GM23338 (cell line): ENCODE data around the gene SLC8A1. TPM values are rescaled to one million over a fixed set of nuclear protein-coding genes. Genes with fewer than 3 reads are reported as not detected.

Experiments
- ATAC-seq: fragments of 200-7000 bp; cut with Tn5 transposase; 3 replicates; pipeline ENCODE4 v1.9.1; 2020
- DNase-seq: peaks from one replicate; pipeline ENCODE4 v3.0.0-alpha.2; 2015; ENCODE audit warnings: low spot score
- H2AFZ ChIP-seq: fragments of 200-600 bp; sonication (generic); 2 replicates; pipeline ENCODE4 v1.8.0; 2016; ENCODE audit warnings: antibody characterized with exemption, mild to moderate bottlenecking, moderate library complexity
- H3F3A ChIP-seq: fragments of 200-600 bp; sonication (generic); replicated peaks from 2 replicates; pipeline ENCODE4 v1.8.0; 2017; ENCODE audit warnings: antibody characterized with exemption, mixed run types, low read depth
- H3K27ac ChIP-seq: fragments of 200-600 bp; sonication (generic); 2 replicates; pipeline ENCODE4 v1.6.1; 2016; ENCODE audit warnings: low read depth
- H3K27me3 ChIP-seq: fragments of 200-600 bp; sonication (generic); 2 replicates; pipeline ENCODE4 v1.8.0; 2016; ENCODE audit warnings: mild to moderate bottlenecking, mixed run types, moderate library complexity; ENCODE audit not compliant: insufficient read depth
- H3K36me3 ChIP-seq: fragments of 200-600 bp; sonication (generic); 2 replicates; pipeline ENCODE4 v1.8.0; 2016; ENCODE audit warnings: mild to moderate bottlenecking; ENCODE audit not compliant: insufficient read depth
- H3K4me1 ChIP-seq: fragments of 200-600 bp; sonication (generic); 2 replicates; pipeline ENCODE4 v1.8.0; 2016; ENCODE audit warnings: mild to moderate bottlenecking, moderate library complexity; ENCODE audit not compliant: insufficient read depth
- H3K4me2 ChIP-seq: fragments of 200-600 bp; sonication (generic); 2 replicates; pipeline ENCODE4 v1.7.1; 2017; ENCODE audit warnings: mixed run types
- H3K4me3 ChIP-seq: fragments of 200-600 bp; sonication (generic); 2 replicates; pipeline ENCODE4 v1.6.1; 2016; ENCODE audit warnings: mixed run types
- H3K79me2 ChIP-seq: fragments of 200-600 bp; sonication (generic); replicated peaks from 2 replicates; pipeline ENCODE4 v1.8.0; 2017; ENCODE audit warnings: mild to moderate bottlenecking; ENCODE audit not compliant: insufficient read depth
- H3K9me2 ChIP-seq: fragments of 200-600 bp; sonication (generic); 2 replicates; pipeline ENCODE4 v1.8.0; 2017; ENCODE audit not compliant: insufficient read depth
- H4K20me1 ChIP-seq: fragments of 200-600 bp; sonication (generic); replicated peaks from 2 replicates; pipeline ENCODE4 v1.8.0; 2017; ENCODE audit warnings: mild to moderate bottlenecking; ENCODE audit not compliant: insufficient read depth
- H3K27ac Mint-ChIP-seq: 2 replicates; pipeline ENCODE4 v1.8.0; 2020; ENCODE audit warnings: inconsistent platforms, mild to moderate bottlenecking, moderate library complexity, mixed read lengths
- H3K27me3 Mint-ChIP-seq: 3 replicates; pipeline ENCODE4 v1.8.0; 2022; ENCODE audit warnings: low read depth, mild to moderate bottlenecking, moderate library complexity, mixed read lengths, inconsistent platforms; ENCODE audit not compliant: insufficient read depth, poor library complexity
- H3K36me3 Mint-ChIP-seq: 3 replicates; pipeline ENCODE4 v1.8.0; 2021; ENCODE audit warnings: low read depth, mild to moderate bottlenecking, inconsistent platforms, moderate library complexity, mixed read lengths
- H3K4me1 Mint-ChIP-seq: 3 replicates; pipeline ENCODE4 v1.8.0; 2020; ENCODE audit warnings: mild to moderate bottlenecking, inconsistent platforms, mixed read lengths
- H3K4me3 Mint-ChIP-seq: 3 replicates; pipeline ENCODE4 v1.8.0; 2021; ENCODE audit warnings: moderate library complexity, mild to moderate bottlenecking, inconsistent platforms, mixed read lengths
- H3K9me3 Mint-ChIP-seq: 3 replicates; pipeline ENCODE4 v1.8.0; 2020; ENCODE audit warnings: moderate library complexity, mild to moderate bottlenecking, inconsistent platforms, mixed read lengths
- CREB1 ChIP-seq: fragments of 250-450 bp; sonication (Bioruptor Pico); IDR thresholded peaks from 2 replicates; pipeline ENCODE4 v1.5.0; 2020; ENCODE audit warnings: low read depth, mild to moderate bottlenecking, moderate library complexity
- CTCF ChIP-seq, 2 experiments: fragments of 200-600 bp in 1 of 2; sonication (generic) in 1 of 2; conservative IDR thresholded peaks; 2 replicates each; pipeline versions ENCODE4 v1.5.1 to v1.6.1; 2016 to 2017; ENCODE audit warnings: antibody characterized with exemption in 2 of 2, low read depth in 2 of 2, mild to moderate bottlenecking in 2 of 2, moderate library complexity in 1 of 2
- ETS1 ChIP-seq: IDR thresholded peaks from 2 replicates; pipeline ENCODE4 v1.6.1; 2016; ENCODE audit warnings: antibody characterized with exemption
- EZH2 ChIP-seq: fragments of 200-600 bp; sonication (generic); IDR thresholded peaks from one replicate; pipeline ENCODE4 v1.8.0; 2017; ENCODE audit warnings: antibody characterized with exemption, mild to moderate bottlenecking, low read depth; ENCODE audit not compliant: unreplicated experiment
- EZH2phosphoT487 ChIP-seq: fragments of 200-600 bp; sonication (generic); IDR thresholded peaks from one replicate; pipeline ENCODE4 v1.8.1; 2018; ENCODE audit warnings: antibody characterized with exemption; ENCODE audit not compliant: unreplicated experiment
- JUNB ChIP-seq: IDR thresholded peaks from one replicate; pipeline ENCODE4 v1.6.1; 2016; ENCODE audit warnings: antibody characterized with exemption; ENCODE audit not compliant: unreplicated experiment
- POLR2AphosphoS5 ChIP-seq: IDR thresholded peaks from 2 replicates; pipeline ENCODE4 v1.6.1; 2016; ENCODE audit warnings: antibody characterized with exemption, low read depth
- REST ChIP-seq: IDR thresholded peaks from one replicate; pipeline ENCODE4 v1.6.1; 2018; ENCODE audit warnings: antibody characterized with exemption; ENCODE audit not compliant: unreplicated experiment
- ZNF114 ChIP-seq: fragments of 250-450 bp; sonication (Bioruptor Pico); IDR thresholded peaks from 2 replicates; pipeline ENCODE4 v1.5.0; 2020; ENCODE audit warnings: mild to moderate bottlenecking, moderate library complexity
- ZNF331 ChIP-seq: fragments of 250-450 bp; sonication (Bioruptor Pico); IDR thresholded peaks from 2 replicates; pipeline ENCODE4 v1.5.0; 2020; ENCODE audit warnings: low read depth, mild to moderate bottlenecking, moderate library complexity
- polyA plus RNA-seq: library from polyadenylated mRNA; unstranded; fragments of >200 nt; fragmentation: Nextera tagmentation; extraction: Ambion mirVana; gene quantifications from 2 replicates; pipeline ENCODE4 v1.2.1, GENCODE V29; 2016
- total RNA-seq: library from RNA; depleted of rRNA; stranded (reverse); fragments of >200 nt; shearing (Covaris generic); gene quantifications from 2 replicates; pipeline ENCODE4 v1.2.3, GENCODE V29; 2014
- TF ChIP-seq, protein P1 (sequence below): fragments of 250-450 bp; sonication (Bioruptor Pico); IDR thresholded peaks from 2 replicates; pipeline ENCODE4 v1.5.0; 2020; ENCODE audit warnings: mild to moderate bottlenecking, moderate library complexity

The SLC8A1 gene
- total and polyA plus RNA-seq, 2 experiments from 2014 or later = 2.5 to 3.3 TPM

DNA sequence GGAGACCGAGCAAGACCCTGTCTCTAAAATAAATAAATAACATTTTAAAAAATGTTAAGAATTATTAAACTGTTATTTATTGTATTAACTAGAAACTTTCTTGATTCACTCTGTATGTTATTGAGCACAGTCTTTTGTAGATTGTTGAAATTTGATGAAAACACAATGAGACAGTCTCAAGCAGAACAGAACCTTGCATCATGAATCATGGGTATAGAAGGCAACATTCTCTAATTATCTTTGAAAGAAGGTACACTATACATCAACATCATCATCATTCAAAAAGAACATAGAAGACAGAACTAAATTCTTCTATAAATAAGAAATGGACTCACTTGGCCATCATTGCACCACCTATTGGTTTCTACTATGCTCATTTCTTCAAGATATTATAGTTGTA, 67.7 kb downstream of the SLC8A1 start:
- no peaks in the 10 kb centered on the region; the same call in 1 of the 2 replicates for H3K9me2 ChIP-seq
- no peak overlapping the region for H2AFZ ChIP-seq
- no peak overlapping the region for H3K4me2 ChIP-seq
- Mint-ChIP-seq H3K27ac (no peak overlapping the region), H3K36me3 (peaks cover 8% of the 10 kb centered on the region), H3K4me3 (no peak overlapping the region), H3K27me3 (peaks cover 3% of the 10 kb centered on the region), H3K9me3 (peaks cover 11% of the 10 kb centered on the region; the same call in 2 of the 3 replicates), H3K4me1 (no peaks in the 10 kb centered on the region)
- 0 out of 2 replicates have a peak, but pooled peaks cover 5% of the 10 kb centered on the region for H3K36me3 ChIP-seq
- no peaks in the 10 kb centered on the region for H3K4me1 ChIP-seq
- H3K27me3 ChIP-seq = no peaks in the 10 kb centered on the region
- no peak overlapping the region for H3K4me3 ChIP-seq
- H3F3A ChIP-seq = no peaks in the 10 kb centered on the region
- DNase-seq (no peak), ATAC-seq (no peak)
- no peaks in the 10 kb centered on the region for H4K20me1 ChIP-seq
- TF ChIP-seq EZH2phosphoT487 (no peak), POLR2AphosphoS5 (no peak), ETS1 (no peak), EZH2 (no peak), CTCF (conservative IDR thresholded peaks at IDR 0.05; ENCODE audit: low read depth in 2 of 2) (no peak), JUNB (no peak), ZNF331 (CRISPR knock-in tag) (no peak), REST (no peak), ZNF114 (CRISPR knock-in tag) (no peak), CREB1 (CRISPR knock-in tag) (no peak)
- TF ChIP-seq, protein P1, sequence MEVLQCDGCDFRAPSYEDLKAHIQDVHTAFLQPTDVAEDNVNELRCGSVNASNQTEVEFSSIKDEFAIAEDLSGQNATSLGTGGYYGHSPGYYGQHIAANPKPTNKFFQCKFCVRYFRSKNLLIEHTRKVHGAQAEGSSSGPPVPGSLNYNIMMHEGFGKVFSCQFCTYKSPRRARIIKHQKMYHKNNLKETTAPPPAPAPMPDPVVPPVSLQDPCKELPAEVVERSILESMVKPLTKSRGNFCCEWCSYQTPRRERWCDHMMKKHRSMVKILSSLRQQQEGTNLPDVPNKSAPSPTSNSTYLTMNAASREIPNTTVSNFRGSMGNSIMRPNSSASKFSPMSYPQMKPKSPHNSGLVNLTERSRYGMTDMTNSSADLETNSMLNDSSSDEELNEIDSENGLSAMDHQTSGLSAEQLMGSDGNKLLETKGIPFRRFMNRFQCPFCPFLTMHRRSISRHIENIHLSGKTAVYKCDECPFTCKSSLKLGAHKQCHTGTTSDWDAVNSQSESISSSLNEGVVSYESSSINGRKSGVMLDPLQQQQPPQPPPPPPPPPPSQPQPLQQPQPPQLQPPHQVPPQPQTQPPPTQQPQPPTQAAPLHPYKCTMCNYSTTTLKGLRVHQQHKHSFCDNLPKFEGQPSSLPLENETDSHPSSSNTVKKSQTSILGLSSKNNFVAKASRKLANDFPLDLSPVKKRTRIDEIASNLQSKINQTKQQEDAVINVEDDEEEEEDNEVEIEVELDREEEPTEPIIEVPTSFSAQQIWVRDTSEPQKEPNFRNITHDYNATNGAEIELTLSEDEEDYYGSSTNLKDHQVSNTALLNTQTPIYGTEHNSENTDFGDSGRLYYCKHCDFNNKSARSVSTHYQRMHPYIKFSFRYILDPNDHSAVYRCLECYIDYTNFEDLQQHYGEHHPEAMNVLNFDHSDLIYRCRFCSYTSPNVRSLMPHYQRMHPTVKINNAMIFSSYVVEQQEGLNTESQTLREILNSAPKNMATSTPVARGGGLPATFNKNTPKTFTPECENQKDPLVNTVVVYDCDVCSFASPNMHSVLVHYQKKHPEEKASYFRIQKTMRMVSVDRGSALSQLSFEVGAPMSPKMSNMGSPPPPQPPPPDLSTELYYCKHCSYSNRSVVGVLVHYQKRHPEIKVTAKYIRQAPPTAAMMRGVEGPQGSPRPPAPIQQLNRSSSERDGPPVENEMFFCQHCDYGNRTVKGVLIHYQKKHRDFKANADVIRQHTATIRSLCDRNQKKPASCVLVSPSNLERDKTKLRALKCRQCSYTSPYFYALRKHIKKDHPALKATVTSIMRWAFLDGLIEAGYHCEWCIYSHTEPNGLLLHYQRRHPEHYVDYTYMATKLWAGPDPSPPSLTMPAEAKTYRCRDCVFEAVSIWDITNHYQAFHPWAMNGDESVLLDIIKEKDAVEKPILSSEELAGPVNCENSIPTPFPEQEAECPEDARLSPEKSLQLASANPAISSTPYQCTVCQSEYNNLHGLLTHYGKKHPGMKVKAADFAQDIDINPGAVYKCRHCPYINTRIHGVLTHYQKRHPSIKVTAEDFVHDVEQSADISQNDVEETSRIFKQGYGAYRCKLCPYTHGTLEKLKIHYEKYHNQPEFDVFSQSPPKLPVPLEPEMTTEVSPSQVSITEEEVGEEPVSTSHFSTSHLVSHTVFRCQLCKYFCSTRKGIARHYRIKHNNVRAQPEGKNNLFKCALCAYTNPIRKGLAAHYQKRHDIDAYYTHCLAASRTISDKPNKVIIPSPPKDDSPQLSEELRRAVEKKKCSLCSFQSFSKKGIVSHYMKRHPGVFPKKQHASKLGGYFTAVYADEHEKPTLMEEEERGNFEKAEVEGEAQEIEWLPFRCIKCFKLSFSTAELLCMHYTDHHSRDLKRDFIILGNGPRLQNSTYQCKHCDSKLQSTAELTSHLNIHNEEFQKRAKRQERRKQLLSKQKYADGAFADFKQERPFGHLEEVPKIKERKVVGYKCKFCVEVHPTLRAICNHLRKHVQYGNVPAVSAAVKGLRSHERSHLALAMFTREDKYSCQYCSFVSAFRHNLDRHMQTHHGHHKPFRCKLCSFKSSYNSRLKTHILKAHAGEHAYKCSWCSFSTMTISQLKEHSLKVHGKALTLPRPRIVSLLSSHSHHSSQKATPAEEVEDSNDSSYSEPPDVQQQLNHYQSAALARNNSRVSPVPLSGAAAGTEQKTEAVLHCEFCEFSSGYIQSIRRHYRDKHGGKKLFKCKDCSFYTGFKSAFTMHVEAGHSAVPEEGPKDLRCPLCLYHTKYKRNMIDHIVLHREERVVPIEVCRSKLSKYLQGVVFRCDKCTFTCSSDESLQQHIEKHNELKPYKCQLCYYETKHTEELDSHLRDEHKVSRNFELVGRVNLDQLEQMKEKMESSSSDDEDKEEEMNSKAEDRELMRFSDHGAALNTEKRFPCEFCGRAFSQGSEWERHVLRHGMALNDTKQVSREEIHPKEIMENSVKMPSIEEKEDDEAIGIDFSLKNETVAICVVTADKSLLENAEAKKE (CRISPR knock-in tag) = no peak
- no peaks in the 10 kb centered on the region for H3K79me2 ChIP-seq
- H3K27ac ChIP-seq = no peak overlapping the region
